ENCODE results near the gene SH3PXD2B.
A peak's percentile ranks its signal among the peaks of the same experiment; 100 is the strongest.
"Not testable (repeated sequence)": the region's sequence is repeated elsewhere in the genome, so short reads cannot be mapped to it uniquely, and the experiment has no call there.

Gene SH3PXD2B

GRCh38 chr5:172288465-172288864 is 165.9 kb downstream of the SH3PXD2B start:
- DNase-seq = no peak

GRCh38 chr5:172287140-172287539 is 167.2 kb downstream of the SH3PXD2B start:
- not testable (repeated sequence) for DNase-seq

GRCh38 chr5:172285226-172286143 is 168.8 kb downstream of the SH3PXD2B start:
- DNase-seq = no peak

DNA sequence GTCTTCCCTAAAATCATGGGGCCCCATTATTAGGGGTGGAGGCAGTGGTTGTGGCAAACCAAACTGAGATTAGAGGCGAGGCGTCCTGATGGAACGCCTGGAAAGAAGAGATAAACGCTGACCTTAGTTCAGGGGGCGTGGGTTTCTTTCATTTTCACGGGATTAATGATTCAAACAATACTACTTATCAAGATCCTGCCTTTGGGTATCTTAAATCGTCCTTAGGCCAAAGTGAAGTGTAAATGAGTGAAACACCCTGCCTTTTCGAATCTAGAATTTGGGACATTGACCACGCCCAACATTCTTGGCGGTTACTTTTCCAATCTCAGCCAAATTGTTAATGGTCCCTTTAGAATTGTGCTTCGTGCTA is 169.7 kb downstream of the SH3PXD2B start:
- DNase-seq = no peak

- DNase-seq = peak; percentile 89
Observed at GRCh38 chr5:172283862-172284610, 170.3 kb downstream of the SH3PXD2B start.

DNA sequence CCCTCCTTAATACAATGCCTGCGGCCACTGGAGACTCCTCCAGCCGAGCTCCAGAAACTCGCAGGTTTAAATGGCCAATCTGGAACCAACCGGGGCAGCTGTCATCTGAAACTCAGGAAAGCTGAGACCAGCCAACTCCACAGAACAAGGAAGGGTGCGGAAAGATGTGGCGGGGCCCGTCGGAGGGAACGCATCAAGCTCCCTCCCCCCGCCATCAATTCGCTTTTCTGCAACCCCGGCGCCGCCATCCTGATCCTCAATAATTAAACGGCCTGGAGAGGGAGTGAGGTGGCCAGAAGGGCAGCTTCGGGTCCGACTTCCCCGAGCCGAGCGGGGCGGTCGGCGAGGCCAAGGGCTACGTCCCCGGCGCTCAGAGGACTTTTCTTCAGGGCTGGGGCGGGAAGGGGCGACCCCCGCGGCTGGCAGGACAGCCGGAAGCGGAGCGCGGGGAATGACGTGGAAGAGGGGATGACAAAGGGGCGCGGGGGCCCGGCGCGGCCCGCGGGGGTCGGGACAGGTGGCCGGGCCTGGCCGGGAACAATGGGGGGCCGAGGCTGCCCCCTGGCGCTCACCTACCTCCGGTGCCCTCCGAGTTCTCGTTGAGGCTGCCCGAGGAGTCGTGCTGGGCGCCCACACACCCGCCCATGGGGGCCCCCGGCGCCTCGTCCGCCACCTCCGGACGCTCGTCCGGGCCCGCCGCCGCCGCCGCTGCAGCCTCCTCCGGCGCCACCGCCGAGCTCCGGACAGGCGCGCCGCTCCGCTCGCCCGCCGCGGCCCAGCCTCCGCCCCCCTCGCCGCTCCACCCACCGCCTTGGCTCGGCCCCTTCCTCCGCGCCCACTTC is 171.1 kb downstream of the SH3PXD2B start, which contains the start of gene UBTD2:
Gene UBTD2, minus strand, starts transcription at position 745 of the 842 bp plus-strand sequence. Its CDS starts 99 bp downstream, at position 646.
- DNase-seq = peak; percentile 28

- no peak for DNase-seq
Observed at GRCh38 chr5:172282272-172283019, 171.9 kb downstream of the SH3PXD2B start.

- no peak for DNase-seq
Observed at GRCh38 chr5:172281346-172281745, 173.0 kb downstream of the SH3PXD2B start.

- no peak for DNase-seq
Observed at GRCh38 chr5:172280929-172281328, 173.4 kb downstream of the SH3PXD2B start.

GRCh38 chr5:172280317-172280716 is 174.0 kb downstream of the SH3PXD2B start:
- no peak for DNase-seq

DNA sequence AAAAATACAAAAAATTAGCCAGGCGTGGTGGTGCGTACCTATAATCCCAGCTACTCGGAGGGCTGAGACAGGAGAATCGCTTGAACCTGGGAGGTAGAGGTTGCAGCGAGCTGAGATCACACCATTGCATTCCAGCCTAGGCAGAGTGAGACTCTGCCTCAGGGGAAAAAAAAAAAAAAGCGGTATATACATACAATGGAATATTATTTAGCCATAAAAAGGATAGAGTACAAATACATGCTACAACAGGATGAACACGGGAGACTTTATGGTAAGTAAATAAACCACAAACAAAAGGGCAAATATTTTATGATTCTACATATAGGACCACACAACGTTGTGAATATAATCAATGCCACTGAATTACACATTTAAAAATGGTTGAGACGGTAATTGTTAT is 176.0 kb downstream of the SH3PXD2B start:
- DNase-seq = no peak

DNA sequence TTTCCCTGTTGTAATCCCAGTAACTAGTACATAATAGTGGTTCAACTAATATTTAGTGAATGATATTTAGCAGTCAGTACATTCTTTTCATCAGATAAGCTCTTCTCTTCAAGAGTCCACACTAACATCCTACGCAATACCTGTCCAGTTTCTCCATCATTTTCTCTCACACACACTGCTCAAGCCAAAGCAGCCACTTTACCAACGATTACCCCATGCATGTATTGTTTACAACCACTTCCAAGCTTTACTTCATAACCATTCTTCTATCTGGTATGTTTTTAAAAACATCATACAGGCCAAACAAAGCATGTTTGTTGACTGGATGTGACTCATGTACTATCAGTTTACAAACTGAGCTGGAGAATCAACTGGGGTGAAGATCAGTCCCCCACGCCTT is 178.1 kb downstream of the SH3PXD2B start:
- no peak for DNase-seq

Measured in GOT3 (cell line).